ENCODE results near the gene PPA1. TPM values are rescaled to one million over a fixed set of nuclear protein-coding genes. Genes with fewer than 3 reads are reported as not detected.
"Not testable (repeated sequence)": the region's sequence is repeated elsewhere in the genome, so short reads cannot be mapped to it uniquely, and the experiment has no call there.

Gene PPA1
- total and polyA plus RNA-seq, 5 donors from 2014 or later = 54.3 to 232 (median 143) TPM

DNA sequence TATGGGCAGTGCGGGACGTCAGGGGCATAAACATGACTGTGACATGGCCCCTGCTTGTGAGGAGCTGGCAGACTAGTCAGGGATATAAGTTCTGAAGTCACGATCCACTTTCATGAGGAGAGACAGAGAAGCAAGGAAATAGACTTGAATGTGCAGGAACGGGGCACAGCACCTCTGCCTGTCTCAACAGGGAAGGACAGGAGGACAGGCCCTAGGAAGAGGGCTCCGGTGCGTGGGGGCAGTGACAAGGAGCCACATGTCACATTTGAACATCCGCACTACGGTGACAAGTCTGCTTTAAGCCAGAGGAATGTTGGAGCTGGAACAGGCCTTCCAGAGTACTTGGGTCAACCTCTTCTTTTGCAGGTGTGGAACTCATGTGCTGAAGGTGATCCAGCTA lies 43.1 kb downstream of the PPA1 start:
- Mint-ChIP-seq H3K9me3 (no peaks in the 10 kb centered on the region), H3K36me3 (no peaks in the 10 kb centered on the region), H3K27me3 (no peaks in the 10 kb centered on the region), H3K4me1 (no peaks in the 10 kb centered on the region), H3K4me3 (no peak overlapping the region), H3K27ac (no peak overlapping the region)
- no peaks in the 10 kb centered on the region for H3K36me3 ChIP-seq (ENCODE audit: control insufficient read depth, insufficient read depth, low read length)
- no peaks in the 10 kb centered on the region for H3K4me1 ChIP-seq (ENCODE audit: control insufficient read depth, insufficient read depth, low read length, poor library complexity, severe bottlenecking)
- ATAC-seq (ENCODE audit: low read depth in 2 of 2) (no peak), DNase-seq (no peak)
- no peaks in the 10 kb centered on the region for H3K27me3 ChIP-seq (ENCODE audit: control insufficient read depth, insufficient read depth, low read length)
- H3K4me3 ChIP-seq (ENCODE audit: low read depth, low read length) = no peak overlapping the region
- H3K9me3 ChIP-seq (ENCODE audit: control insufficient read depth in 2 of 2, low read length in 2 of 2) = no peaks in the 10 kb centered on the region
- H3K27ac ChIP-seq (ENCODE audit: insufficient read depth, low read length, poor library complexity, severe bottlenecking) = no peak overlapping the region

GRCh38 chr10:70188768-70189167 lies 44.5 kb downstream of the PPA1 start:
- H3K36me3 ChIP-seq (ENCODE audit: control insufficient read depth, insufficient read depth, low read length) = no peaks in the 10 kb centered on the region
- H3K27ac Mint-ChIP-seq = peak overlapping the region in 1 of 3 donors; percentile 14
- peaks cover 6% of the 10 kb centered on the region for H3K27me3 Mint-ChIP-seq
- H3K4me1 Mint-ChIP-seq = no peaks in the 10 kb centered on the region
- H3K9me3 Mint-ChIP-seq = no peaks in the 10 kb centered on the region
- ATAC-seq (ENCODE audit: low read depth in 2 of 2) (no peak), DNase-seq (no peak)
- H3K4me3 ChIP-seq (ENCODE audit: low read depth, low read length) = no peak overlapping the region
- no peaks in the 10 kb centered on the region for H3K36me3 Mint-ChIP-seq
- no peak overlapping the region for H3K27ac ChIP-seq (ENCODE audit: insufficient read depth, low read length, poor library complexity, severe bottlenecking)
- H3K27me3 ChIP-seq (ENCODE audit: control insufficient read depth, insufficient read depth, low read length) = no peaks in the 10 kb centered on the region
- no peaks in the 10 kb centered on the region for H3K4me1 ChIP-seq (ENCODE audit: control insufficient read depth, insufficient read depth, low read length, poor library complexity, severe bottlenecking)
- no peak overlapping the region for H3K4me3 Mint-ChIP-seq
- no peaks in the 10 kb centered on the region for H3K9me3 ChIP-seq (ENCODE audit: control insufficient read depth in 2 of 2, low read length in 2 of 2)

- Mint-ChIP-seq H3K27ac (no peak overlapping the region), H3K36me3 (no peaks in the 10 kb centered on the region), H3K27me3 (peaks cover 17% of the 10 kb centered on the region), H3K9me3 (no peaks in the 10 kb centered on the region), H3K4me3 (no peak overlapping the region), H3K4me1 (no peaks in the 10 kb centered on the region)
- Histone ChIP-seq H3K27ac (ENCODE audit: insufficient read depth, low read length, poor library complexity, severe bottlenecking) (no peak overlapping the region), H3K9me3 (ENCODE audit: control insufficient read depth in 2 of 2, low read length in 2 of 2) (no peaks in the 10 kb centered on the region), H3K4me3 (ENCODE audit: low read depth, low read length) (no peak overlapping the region), H3K36me3 (ENCODE audit: control insufficient read depth, insufficient read depth, low read length) (no peaks in the 10 kb centered on the region), H3K27me3 (ENCODE audit: control insufficient read depth, insufficient read depth, low read length) (no peaks in the 10 kb centered on the region), H3K4me1 (ENCODE audit: control insufficient read depth, insufficient read depth, low read length, poor library complexity, severe bottlenecking) (no peaks in the 10 kb centered on the region)
- DNase-seq = no peak
- ATAC-seq (ENCODE audit: low read depth in 2 of 2) = no peak
Measured at GRCh38 chr10:70186571-70186970, 46.7 kb downstream of the PPA1 start.

- H3K36me3 Mint-ChIP-seq = no peaks in the 10 kb centered on the region
- H3K27me3 ChIP-seq (ENCODE audit: control insufficient read depth, insufficient read depth, low read length) = no peaks in the 10 kb centered on the region
- no peak overlapping the region for H3K4me3 Mint-ChIP-seq
- no peak overlapping the region for H3K27ac ChIP-seq (ENCODE audit: insufficient read depth, low read length, poor library complexity, severe bottlenecking)
- H3K9me3 Mint-ChIP-seq = no peaks in the 10 kb centered on the region
- H3K27me3 Mint-ChIP-seq = peaks cover 22% of the 10 kb centered on the region
- H3K4me1 ChIP-seq (ENCODE audit: control insufficient read depth, insufficient read depth, low read length, poor library complexity, severe bottlenecking) = no peaks in the 10 kb centered on the region
- H3K4me1 Mint-ChIP-seq = no peaks in the 10 kb centered on the region
- DNase-seq (no peak), ATAC-seq (ENCODE audit: low read depth in 2 of 2) (no peak)
- no peak overlapping the region for H3K27ac Mint-ChIP-seq
- no peaks in the 10 kb centered on the region for H3K36me3 ChIP-seq (ENCODE audit: control insufficient read depth, insufficient read depth, low read length)
- H3K4me3 ChIP-seq (ENCODE audit: low read depth, low read length) = no peak overlapping the region
- no peaks in the 10 kb centered on the region for H3K9me3 ChIP-seq (ENCODE audit: control insufficient read depth in 2 of 2, low read length in 2 of 2)
Measured at GRCh38 chr10:70186090-70186489, 47.1 kb downstream of the PPA1 start.

DNA sequence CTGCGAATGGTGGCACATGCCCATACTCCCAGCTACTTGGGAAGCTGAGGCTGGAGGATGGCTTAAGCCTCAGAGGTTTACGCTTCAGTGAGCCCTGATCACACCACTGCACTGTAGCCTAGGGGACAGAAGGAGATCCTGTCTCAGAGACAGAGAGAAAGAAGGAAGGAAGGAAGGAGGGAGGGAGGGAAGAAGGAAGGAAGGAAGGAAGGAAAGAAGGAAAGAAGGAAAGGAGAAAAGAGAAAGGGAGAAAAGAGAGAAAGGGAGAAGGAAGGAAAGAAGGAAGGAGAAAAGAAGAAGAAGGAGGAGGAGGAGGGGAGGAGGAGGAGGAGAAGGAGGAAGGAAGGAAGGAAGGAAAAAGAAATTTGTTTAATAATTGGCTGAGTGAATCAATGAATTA lies 49.9 kb downstream of the PPA1 start:
- Mint-ChIP-seq H3K27ac (no peak overlapping the region), H3K4me1 (no peaks in the 10 kb centered on the region), H3K27me3 (peaks cover 45% of the 10 kb centered on the region), H3K36me3 (no peaks in the 10 kb centered on the region), H3K4me3 (no peak overlapping the region), H3K9me3 (peaks cover 0 to 2% (median 0%) of the 10 kb centered on the region in 7 donors)
- Histone ChIP-seq H3K27ac (ENCODE audit: insufficient read depth, low read length, poor library complexity, severe bottlenecking) (no peak overlapping the region), H3K9me3 (ENCODE audit: control insufficient read depth in 2 of 2, low read length in 2 of 2) (peaks cover 0 to 1% of the 10 kb centered on the region in 2 experiments), H3K27me3 (ENCODE audit: control insufficient read depth, insufficient read depth, low read length) (peaks cover 3% of the 10 kb centered on the region), H3K4me3 (ENCODE audit: low read depth, low read length) (no peak overlapping the region), H3K36me3 (ENCODE audit: control insufficient read depth, insufficient read depth, low read length) (no peaks in the 10 kb centered on the region), H3K4me1 (ENCODE audit: control insufficient read depth, insufficient read depth, low read length, poor library complexity, severe bottlenecking) (no peaks in the 10 kb centered on the region)
- no peak for DNase-seq
- ATAC-seq (ENCODE audit: low read depth in 2 of 2) = no peak

DNA sequence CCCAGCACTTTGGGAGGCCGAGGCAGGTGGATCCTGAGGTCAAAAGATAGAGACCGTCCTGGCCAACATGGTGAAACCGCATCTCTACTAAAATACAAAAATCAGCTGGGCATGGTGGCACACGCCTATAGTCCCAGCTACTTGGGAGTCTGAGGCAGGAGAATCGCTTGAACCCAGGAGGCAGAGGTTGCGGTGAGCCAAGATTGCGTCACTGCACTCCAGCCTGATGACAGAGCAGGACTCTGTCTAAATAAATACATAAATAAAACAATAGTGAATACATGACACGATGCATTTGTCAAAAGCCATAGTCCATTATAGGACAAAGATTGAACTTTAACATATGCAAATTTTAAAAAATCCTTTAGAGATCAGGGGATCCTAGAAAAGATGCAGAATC lies 54.0 kb downstream of the PPA1 start:
- not testable (repeated sequence) for H3K9me3 Mint-ChIP-seq; H3K27ac ChIP-seq (ENCODE audit: insufficient read depth, low read length, poor library complexity, severe bottlenecking); H3K27me3 ChIP-seq (ENCODE audit: control insufficient read depth, insufficient read depth, low read length); H3K4me3 Mint-ChIP-seq; H3K27ac Mint-ChIP-seq; DNase-seq; H3K4me3 ChIP-seq (ENCODE audit: low read depth, low read length); H3K36me3 Mint-ChIP-seq; H3K9me3 ChIP-seq (ENCODE audit: control insufficient read depth in 2 of 2, low read length in 2 of 2); H3K36me3 ChIP-seq (ENCODE audit: control insufficient read depth, insufficient read depth, low read length); H3K4me1 ChIP-seq (ENCODE audit: control insufficient read depth, insufficient read depth, low read length, poor library complexity, severe bottlenecking); ATAC-seq (ENCODE audit: low read depth in 2 of 2)
- Mint-ChIP-seq H3K27me3 (peaks cover 50% of the 10 kb centered on the region), H3K4me1 (peaks cover 1 to 11% (median 6%) of the 10 kb centered on the region in 4 donors)

DNA sequence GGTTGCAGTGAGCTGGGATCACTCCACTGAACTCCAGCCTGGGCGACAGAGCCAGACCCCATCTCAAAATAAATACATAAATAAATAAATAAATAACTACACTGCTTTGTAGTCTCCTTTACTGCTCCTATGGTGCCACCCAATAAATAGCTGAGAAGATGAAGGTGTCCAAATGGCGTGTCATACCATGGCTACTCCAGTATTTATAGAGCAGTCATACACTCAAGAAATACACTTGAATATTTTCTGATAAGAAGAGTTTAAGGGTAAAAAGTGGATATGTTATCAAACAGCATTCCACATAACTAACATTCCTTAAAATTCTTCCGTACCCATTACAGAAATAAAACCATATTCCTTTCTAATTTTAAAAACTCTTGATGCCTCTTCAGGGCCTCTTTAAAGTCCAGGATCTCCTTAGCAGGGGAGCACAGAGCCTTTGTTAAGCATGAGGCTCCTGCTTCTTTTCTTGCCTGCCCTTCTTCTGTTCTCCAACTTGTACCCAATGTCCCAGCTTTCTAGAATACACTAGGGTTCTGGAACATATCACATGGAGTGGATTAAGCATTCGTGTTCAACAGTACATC lies 55.0 kb downstream of the PPA1 start:
- H3K4me1 Mint-ChIP-seq = peaks cover 6 to 18% (median 10%) of the 10 kb centered on the region in 4 donors
- peaks cover 0 to 2% (median 0%) of the 10 kb centered on the region in 7 donors for H3K9me3 Mint-ChIP-seq
- peaks cover 0 to 1% of the 10 kb centered on the region in 2 experiments for H3K9me3 ChIP-seq (ENCODE audit: control insufficient read depth in 2 of 2, low read length in 2 of 2)
- peaks cover 3% of the 10 kb centered on the region for H3K27me3 ChIP-seq (ENCODE audit: control insufficient read depth, insufficient read depth, low read length)
- H3K4me3 ChIP-seq (ENCODE audit: low read depth, low read length) = no peak overlapping the region
- no peaks in the 10 kb centered on the region for H3K36me3 Mint-ChIP-seq
- no peak overlapping the region for H3K4me3 Mint-ChIP-seq
- H3K36me3 ChIP-seq (ENCODE audit: control insufficient read depth, insufficient read depth, low read length) = no peaks in the 10 kb centered on the region
- DNase-seq = no peak
- H3K4me1 ChIP-seq (ENCODE audit: control insufficient read depth, insufficient read depth, low read length, poor library complexity, severe bottlenecking) = peaks cover 10% of the 10 kb centered on the region
- peaks cover 43% of the 10 kb centered on the region for H3K27me3 Mint-ChIP-seq
- H3K27ac ChIP-seq (ENCODE audit: insufficient read depth, low read length, poor library complexity, severe bottlenecking) = no peak overlapping the region
- no peak for ATAC-seq (ENCODE audit: low read depth in 2 of 2)
- H3K27ac Mint-ChIP-seq = peak overlapping the region in 1 of 3 donors; percentile 40

GRCh38 chr10:70176441-70176840 lies 56.8 kb downstream of the PPA1 start:
- no peak overlapping the region for H3K4me3 ChIP-seq (ENCODE audit: low read depth, low read length)
- H3K4me1 ChIP-seq (ENCODE audit: control insufficient read depth, insufficient read depth, low read length, poor library complexity, severe bottlenecking) = peaks cover 10% of the 10 kb centered on the region
- no peak overlapping the region for H3K27ac ChIP-seq (ENCODE audit: insufficient read depth, low read length, poor library complexity, severe bottlenecking)
- no peaks in the 10 kb centered on the region for H3K36me3 ChIP-seq (ENCODE audit: control insufficient read depth, insufficient read depth, low read length)
- H3K27me3 ChIP-seq (ENCODE audit: control insufficient read depth, insufficient read depth, low read length) = peaks cover 3% of the 10 kb centered on the region
- H3K36me3 Mint-ChIP-seq = no peaks in the 10 kb centered on the region
- no peak for ATAC-seq (ENCODE audit: low read depth in 2 of 2)
- H3K4me1 Mint-ChIP-seq = peaks cover 8 to 22% (median 10%) of the 10 kb centered on the region in 4 donors
- peaks cover 34% of the 10 kb centered on the region for H3K27me3 Mint-ChIP-seq
- peaks cover 0 to 2% (median 0%) of the 10 kb centered on the region in 7 donors for H3K9me3 Mint-ChIP-seq
- peaks cover 0 to 1% of the 10 kb centered on the region in 2 experiments for H3K9me3 ChIP-seq (ENCODE audit: control insufficient read depth in 2 of 2, low read length in 2 of 2)
- H3K27ac Mint-ChIP-seq = no peak overlapping the region
- no peak for DNase-seq
- H3K4me3 Mint-ChIP-seq = no peak overlapping the region
